HL-60/S4 treated with retinoic acid at 250 ng/mL for 4 days and 3 days (cell line): ENCODE results near the gene PPFIBP1.

Experiments
- in situ Hi-C: fragments of 300-500 bp; cut with MboI; formaldehyde crosslinking; loops from 2 replicates; pipeline ENCODE4 v1.7.0; 2022; ENCODE audit warnings: low sequenced_read_pairs

The PPFIBP1 gene

GRCh38 chr12:27511723-27512045, 12.3 kb upstream of the PPFIBP1 start:
- in situ Hi-C loops, result no loop called here

DNA sequence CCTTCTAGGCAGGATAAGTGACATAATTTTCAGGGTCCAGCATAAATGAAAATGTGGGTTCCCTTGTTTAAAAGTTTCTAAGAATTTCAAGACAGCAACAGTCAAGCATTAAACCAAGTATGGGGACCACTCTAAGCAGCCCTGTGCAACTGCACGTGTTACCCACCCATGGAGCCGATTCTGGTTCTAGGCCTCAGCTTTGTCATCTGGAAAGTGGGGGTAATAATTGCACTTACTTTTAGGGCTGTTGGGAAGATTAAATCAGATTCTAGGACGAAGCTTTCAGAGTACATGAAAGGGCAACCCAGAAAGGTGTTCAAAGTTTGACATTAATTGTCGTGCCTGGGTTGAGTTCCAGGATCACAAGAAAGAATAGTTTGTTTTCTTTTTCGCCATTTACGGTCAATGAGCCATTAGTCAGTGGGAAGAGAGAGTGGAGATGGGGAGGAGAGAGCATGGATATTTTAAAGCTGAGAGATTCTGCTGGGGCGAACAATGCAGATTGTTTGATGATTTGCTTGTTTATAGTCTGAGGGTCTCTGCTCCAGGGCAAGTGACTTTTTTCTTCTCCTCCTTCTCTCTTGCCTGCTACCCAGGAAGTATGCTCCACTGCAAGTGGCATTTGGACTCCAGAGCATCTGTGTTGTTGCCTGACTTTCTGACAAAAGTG, 10.7 kb upstream of the PPFIBP1 start:
- in situ Hi-C loops, result no loop called here

DNA sequence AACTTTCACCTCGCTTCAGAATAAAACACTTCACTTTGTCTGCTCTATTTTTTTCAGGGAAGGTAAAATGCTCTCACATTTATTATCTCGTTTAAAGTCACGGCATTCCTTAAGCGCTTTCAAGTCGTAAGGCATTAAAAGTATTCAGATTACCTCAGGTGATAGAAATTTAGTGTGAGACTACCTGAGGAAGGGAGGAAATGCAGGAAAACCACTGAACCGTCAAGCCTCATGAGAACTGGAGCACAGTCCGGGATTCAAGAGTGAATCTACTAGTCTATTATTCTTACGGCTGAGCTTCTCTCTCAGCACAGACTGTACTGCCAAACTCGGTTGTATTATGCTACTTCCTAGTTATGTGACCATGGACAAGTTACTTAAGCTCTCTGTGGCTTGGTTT, 8.3 kb upstream of the PPFIBP1 start:
- in situ Hi-C loops, result no loop called here

DNA sequence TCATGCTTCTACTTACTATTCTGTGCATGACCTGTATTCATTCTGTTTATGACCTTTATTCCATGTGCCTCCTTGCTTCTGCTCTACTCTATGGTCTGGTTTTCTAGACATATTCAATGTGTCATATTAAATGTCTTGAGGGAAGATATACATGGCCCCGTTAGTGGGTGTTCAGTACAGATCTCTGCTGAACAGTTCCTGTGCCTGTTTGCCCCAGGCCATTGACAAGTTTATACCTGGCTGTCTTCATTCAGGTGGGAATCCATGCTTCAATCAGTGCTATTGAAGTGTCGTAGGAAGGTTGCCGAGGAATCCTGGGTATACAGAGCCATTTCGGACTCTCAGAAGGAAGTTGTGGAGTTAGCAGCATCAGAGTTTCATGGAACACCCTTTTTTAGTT, 7.4 kb upstream of the PPFIBP1 start:
- in situ Hi-C loops, result no loop called here

DNA sequence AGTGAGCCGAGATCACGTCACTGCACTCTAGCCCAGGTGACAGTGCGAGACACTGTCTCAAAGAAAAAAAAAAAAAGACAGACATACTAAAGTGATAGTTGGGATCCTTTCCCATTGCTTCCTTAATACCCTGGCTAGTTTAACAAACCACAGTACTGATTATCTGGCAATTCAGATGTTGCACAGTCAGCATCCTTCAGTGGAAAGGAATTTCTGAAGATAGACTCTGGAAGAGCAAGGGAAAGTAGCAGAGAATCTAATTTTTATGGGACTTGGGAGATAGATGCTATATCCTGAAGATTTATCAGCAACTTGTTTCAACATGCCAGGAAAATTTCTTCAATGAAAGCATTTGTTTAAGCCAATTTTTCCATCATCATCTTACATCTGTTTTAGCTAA, 6.5 kb upstream of the PPFIBP1 start:
- in situ Hi-C loops, result no loop called here

GRCh38 chr12:27517961-27518665, 5.9 kb upstream of the PPFIBP1 start:
- in situ Hi-C loops, result no loop called here

GRCh38 chr12:27521066-27521465, 2.9 kb upstream of the PPFIBP1 start:
- in situ Hi-C loops, result no loop called here

DNA sequence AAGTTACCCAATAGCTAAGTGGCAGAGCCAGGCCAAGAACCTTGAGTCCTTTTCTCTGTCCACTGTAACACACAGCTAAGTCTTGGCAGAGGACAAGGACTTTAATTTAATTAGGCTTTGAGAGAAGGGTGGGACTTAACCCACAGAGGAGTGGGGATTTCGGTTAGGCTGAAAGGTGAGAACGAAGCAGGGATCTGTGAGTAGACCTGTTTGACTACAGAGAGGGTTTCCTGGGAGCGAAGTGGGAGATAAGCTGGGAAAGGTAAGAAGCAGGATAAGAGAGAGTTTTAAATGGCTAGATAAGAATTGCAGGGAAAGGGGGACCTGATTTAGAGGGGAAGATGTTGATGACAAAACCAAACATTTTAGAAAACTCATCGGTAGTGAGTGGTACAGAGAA, 2.0 kb upstream of the PPFIBP1 start:
- in situ Hi-C loops, result no loop called here

GRCh38 chr12:27523305-27523641, 733 bp upstream of the PPFIBP1 start:
- in situ Hi-C loops, result no loop called here

DNA sequence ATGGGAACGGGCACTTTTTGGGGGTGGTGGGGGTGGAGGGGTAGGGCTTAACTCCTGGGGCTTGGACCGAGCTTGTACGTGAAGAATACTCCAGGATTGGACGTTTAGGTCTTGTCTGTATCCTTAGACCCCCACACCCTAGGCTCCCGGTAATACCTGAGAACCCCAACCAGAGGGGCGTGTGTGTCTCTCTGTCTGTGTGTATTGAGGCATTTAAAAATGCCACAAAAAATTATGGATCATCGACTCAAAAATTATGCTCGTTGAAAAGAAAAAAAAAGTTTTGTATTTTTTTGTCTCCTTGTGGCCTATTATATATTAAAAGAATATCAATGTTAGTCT, 459 bp downstream of the PPFIBP1 start:
- in situ Hi-C loops, result no loop called here

- in situ Hi-C loops, result no loop called here
Observed at GRCh38 chr12:27524839-27525753, 1.1 kb downstream of the PPFIBP1 start.

GRCh38 chr12:27527512-27527911, 3.5 kb downstream of the PPFIBP1 start:
- in situ Hi-C loops, result no loop called here

DNA sequence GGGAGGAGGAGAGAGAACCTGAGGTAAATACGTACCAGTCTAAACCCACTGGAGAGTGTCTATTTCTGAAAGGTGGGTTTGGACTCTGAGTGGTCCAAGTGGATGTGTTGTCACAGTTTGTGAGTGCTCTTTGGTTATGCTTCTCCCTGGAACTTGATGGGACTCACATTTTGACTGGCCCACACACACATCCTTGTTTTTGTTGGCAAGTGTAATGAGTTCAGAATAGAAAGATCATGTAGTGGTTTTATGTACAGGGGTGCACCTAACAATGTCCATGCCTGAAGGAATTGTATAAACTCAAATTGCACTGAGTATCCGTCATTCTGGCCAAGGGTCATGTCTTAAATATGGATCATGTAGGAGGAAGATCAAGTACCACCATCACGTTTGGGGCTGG, 4.8 kb downstream of the PPFIBP1 start:
- in situ Hi-C loops, result no loop called here

DNA sequence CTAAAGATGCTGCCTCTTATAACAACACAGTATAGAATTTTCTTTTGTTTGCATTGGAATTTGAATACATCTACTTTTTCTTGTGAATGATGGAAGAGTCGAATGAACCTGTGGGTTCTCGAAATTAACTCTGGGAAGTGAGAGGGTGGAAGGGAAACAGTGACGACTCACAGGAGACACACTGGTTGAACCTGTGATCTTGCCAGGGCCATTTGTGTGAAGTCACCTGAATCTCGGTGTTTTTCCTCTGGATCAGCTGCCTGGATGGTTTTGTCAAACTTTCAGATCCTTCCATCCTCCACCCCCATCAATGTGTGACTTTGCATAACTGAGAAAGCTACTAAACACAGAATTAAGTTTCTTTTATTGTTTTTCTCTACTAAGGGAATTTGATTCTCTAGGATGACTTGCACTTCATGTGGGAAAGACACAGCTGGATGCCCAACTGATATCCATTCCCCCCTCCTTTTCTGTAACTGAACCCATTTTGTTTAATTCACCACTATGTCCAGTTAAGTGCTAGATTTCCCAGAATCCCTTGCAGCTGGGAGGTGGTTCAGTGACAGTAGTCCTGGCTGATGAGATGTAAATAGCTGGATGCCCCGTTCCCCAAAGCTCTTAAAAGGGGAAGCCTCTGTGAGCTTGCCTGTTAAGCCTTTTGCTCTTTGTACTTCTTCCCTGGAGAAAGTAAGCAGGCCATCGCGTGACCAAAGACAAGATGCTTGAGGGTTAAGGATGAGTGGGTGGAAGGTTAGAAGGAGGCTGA, 6.3 kb downstream of the PPFIBP1 start:
- in situ Hi-C loops, result no loop called here

GRCh38 chr12:27531896-27532295, 7.9 kb downstream of the PPFIBP1 start:
- in situ Hi-C loops, result no loop called here

DNA sequence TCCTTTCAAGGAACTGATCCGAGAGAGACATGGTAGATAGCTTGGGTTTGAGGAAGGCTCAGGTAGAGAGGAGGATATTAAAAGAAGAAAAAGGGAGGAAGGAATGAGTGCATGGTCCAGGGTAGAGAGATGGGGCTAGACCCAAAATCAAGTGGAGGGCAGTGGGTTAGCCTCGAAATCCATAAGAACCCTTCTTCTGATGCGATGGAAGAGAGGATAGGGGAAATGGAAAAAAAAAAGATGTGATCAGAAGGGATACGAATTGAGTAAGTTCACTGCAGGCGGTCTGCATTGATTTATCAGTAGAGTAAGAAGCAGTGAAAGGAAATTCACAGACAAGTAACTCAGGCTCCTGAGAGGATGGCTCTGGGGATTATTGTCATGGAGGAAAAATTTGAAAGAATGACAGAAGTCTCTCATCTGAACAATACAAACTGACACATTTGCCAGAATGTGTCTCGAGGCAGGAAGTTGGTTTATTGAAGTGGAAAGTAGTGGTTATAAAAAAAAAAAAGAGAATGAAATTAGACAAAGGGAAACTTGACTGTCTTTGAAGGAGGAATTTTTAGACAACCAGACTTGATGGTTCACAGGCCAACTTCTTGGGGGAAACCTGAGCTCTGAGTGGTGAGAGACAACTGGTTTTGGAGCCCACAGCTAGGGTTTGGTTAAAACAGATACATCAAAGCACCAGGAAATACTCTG, 10.2 kb downstream of the PPFIBP1 start:
- in situ Hi-C loops, result no loop called here

- in situ Hi-C loops, result no loop called here
Observed at GRCh38 chr12:27534765-27535161, 10.8 kb downstream of the PPFIBP1 start.

- in situ Hi-C loops, result no loop called here
Observed at GRCh38 chr12:27535318-27535717, 11.3 kb downstream of the PPFIBP1 start.

DNA sequence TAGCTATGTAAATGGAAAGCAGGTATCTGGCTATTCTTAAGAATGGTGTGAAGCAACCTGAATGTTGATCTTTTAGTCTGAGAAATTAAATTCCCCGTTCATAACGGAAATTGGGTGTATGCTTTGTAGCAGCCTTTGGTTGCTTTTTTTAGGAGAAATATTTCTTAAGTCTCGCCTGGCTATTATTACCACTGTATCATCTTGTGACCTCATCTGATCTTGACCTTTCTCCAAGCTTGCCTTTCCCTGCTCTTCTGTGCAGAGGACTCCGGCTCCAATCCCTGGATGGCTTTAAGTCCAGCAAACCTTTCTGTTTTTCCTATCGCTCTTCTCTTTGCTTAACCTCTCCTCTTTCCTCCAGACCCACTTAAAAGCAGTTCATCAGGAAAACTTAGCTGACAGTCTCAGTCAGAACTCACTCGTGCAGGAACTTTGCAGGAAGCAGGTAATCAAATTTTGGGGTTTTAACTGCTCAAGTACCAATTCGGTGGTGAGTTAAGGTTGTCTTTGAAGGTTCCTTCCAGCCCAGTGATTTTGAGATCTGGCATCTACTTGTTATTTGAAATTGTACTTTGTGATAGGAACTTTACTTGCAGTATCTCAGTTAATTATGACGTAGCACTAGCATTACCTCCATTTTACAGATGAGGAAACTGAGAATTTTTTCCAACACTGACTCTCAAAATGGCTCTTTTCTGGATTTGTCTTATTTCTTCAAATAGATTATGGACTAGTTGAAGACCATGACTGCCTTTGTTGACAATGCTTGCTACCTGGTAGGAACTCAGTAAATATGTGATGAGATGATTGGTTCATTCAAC, 14.1 kb downstream of the PPFIBP1 start:
- in situ Hi-C loops, result no loop called here

- in situ Hi-C loops, result no loop called here
Observed at GRCh38 chr12:27539191-27539631, 15.2 kb downstream of the PPFIBP1 start.
